ENCODE measurements around the gene NDUFC2. TPM values are rescaled to one million over a fixed set of nuclear protein-coding genes. Genes with fewer than 3 reads are reported as not detected.

Gene NDUFC2
- total RNA-seq, 4 donors from 2014 or later: 205 to 342 (median 228) TPM

- intact Hi-C loops (cut with DNase I): no loop called here
- no peak for TF ChIP-seq CTCF (IDR thresholded peaks at IDR 0.05)
- TF ChIP-seq POLR2A (IDR thresholded peaks at IDR 0.05): no peak
- 54 to 58% methylated on average over 4 of the region's 4 CpGs for WGBS, 2 donors
- peaks cover 0 to 2% of the 10 kb centered on the region in 2 donors for H3K36me3 ChIP-seq
- H3K4me3 ChIP-seq (replicated peaks in 1 of 3): no peak overlapping the region
- H3K9me3 ChIP-seq: no peaks in the 10 kb centered on the region
- DNase-seq: no peak
- peaks cover 9 to 26% of the 10 kb centered on the region in 2 donors for H3K4me1 ChIP-seq
- H3K27me3 ChIP-seq: no peaks in the 10 kb centered on the region
- no peak overlapping the region for H3K27ac ChIP-seq
Observed at GRCh38 chr11:78019808-78020207, 59.9 kb downstream of the NDUFC2 start.

Other genes with a start within 250 kb of the NDUFC2 start
- 10 to 100 TPM; 31.9 to 53.8 (median 43.7) TPM for gene INTS4, start 85.2 kb downstream of the NDUFC2 start, total RNA-seq
- gene KCTD14, start 56.6 kb downstream of the NDUFC2 start, total RNA-seq: 10 to 100 TPM; 11.6 to 23.7 (median 14.4) TPM
- 1 to 10 TPM in 2 of 4 donors, under 1 TPM in 1, not detected in 1; 0.67 to 7.2 (median 2.8) TPM for gene THRSP, start 16.0 kb downstream of the NDUFC2 start, total RNA-seq
- 10 to 100 TPM; 49.6 to 86.7 (median 52.5) TPM for gene ALG8, start 59.8 kb upstream of the NDUFC2 start, total RNA-seq
- gene KCTD21, start 108.8 kb upstream of the NDUFC2 start, total RNA-seq: 10 to 100 TPM; 16.6 to 23.4 (median 17.0) TPM
- 10 to 100 TPM; 13.5 to 18.1 (median 14.3) TPM for gene USP35, start 109.1 kb upstream of the NDUFC2 start, total RNA-seq